HL-60 (cell line): ENCODE results near the gene TRIM7.

Experiments
- GABPA ChIP-seq: IDR thresholded peaks from 2 replicates; pipeline ENCODE4 v1.6.1; 2012; ENCODE audit warnings: low read depth
- POLR2AphosphoS5 ChIP-seq: IDR thresholded peaks from 2 replicates; pipeline ENCODE4 v1.6.1; 2012; ENCODE audit warnings: low read depth
- SPI1 ChIP-seq: IDR thresholded peaks from 2 replicates; pipeline ENCODE4 v1.6.1; 2012; ENCODE audit warnings: low read depth, mild to moderate bottlenecking, borderline replicate concordance
- TF ChIP-seq, protein P1 (sequence below): IDR thresholded peaks from one replicate; pipeline ENCODE4 v1.5.1; 2011; ENCODE audit warnings: low read length, control low read depth, inconsistent platforms; ENCODE audit not compliant: insufficient read depth

DNA sequence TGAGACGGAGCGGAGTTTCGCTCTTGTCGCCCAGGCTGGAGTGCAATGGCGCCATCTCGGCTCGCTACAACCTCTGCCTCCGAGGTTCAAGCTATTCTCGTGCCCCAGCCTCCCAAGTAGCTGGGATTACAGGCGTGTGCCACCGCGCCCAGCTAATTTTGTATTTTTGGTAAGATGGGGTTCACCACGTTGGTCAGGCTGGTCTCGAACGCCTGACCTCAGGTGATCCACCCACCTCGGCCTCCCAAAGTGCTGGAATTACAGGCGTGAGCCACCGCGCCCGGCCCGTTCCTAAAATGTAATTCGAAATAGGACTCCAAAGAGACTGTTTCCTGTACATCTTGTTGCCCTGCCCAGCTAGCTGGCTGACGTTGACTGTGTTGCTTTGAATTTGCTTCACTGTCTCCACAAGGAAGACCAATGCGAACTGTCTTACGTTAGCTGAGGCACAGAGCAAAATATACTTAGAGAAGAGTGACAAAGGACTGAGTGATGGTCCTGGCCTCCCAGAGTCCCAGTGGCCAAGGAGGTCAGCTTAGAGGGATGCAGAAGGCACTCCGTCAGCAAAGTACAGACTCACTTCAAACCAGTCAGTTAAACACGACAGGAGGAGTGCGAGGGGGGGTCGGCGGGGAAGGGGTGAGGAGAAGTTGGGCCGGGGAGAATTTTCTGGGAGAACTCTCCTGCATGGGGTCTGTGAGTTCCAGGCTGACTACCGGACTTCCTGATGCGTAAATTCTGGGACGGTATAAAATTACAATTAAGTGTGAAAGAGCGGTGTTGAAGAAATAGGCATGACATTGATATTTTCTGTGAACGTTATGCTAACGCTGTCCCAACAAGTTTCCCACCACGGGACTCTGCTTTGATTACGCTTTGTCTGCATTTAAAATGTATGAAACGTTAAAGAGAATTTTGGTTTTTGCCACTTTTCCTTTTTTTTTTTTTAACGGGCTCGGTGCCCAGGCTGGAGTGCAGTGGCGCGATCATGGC is 11.3 kb upstream of the TRIM7 start:
- TF ChIP-seq, protein P1, sequence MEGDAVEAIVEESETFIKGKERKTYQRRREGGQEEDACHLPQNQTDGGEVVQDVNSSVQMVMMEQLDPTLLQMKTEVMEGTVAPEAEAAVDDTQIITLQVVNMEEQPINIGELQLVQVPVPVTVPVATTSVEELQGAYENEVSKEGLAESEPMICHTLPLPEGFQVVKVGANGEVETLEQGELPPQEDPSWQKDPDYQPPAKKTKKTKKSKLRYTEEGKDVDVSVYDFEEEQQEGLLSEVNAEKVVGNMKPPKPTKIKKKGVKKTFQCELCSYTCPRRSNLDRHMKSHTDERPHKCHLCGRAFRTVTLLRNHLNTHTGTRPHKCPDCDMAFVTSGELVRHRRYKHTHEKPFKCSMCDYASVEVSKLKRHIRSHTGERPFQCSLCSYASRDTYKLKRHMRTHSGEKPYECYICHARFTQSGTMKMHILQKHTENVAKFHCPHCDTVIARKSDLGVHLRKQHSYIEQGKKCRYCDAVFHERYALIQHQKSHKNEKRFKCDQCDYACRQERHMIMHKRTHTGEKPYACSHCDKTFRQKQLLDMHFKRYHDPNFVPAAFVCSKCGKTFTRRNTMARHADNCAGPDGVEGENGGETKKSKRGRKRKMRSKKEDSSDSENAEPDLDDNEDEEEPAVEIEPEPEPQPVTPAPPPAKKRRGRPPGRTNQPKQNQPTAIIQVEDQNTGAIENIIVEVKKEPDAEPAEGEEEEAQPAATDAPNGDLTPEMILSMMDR = no peak
- no peak for TF ChIP-seq POLR2AphosphoS5
- no peak for TF ChIP-seq GABPA
- TF ChIP-seq SPI1 = no peak
